Esophagus squamous epithelium (tissue), 5 donors: ENCODE measurements around the gene SHISA5. TPM values are rescaled to one million over a fixed set of nuclear protein-coding genes. Genes with fewer than 3 reads are reported as not detected.
"Not testable (repeated sequence)": the region's sequence is repeated elsewhere in the genome, so short reads cannot be mapped to it uniquely, and the experiment has no call there.

Experiments used
- DNase-seq: peaks from one replicate; lab custom pipeline; 2025; lab: John Stamatoyannopoulos, UW
- H3K27ac ChIP-seq, 4 donors: fragments of 200-600 bp; sonication (generic); one replicate each; pipeline ENCODE4 v1.5.1; 2016 to 2019; ENCODE audit warnings: mild to moderate bottlenecking in 1 of 4
- H3K27me3 ChIP-seq, 4 donors: fragments of 200-600 bp; sonication (generic); 1 replicate in 3 of 4; 2 replicates in 1 of 4; pipeline versions ENCODE4 v1.5.1 to v1.6.0; 2017 to 2021; ENCODE audit warnings: antibody characterized with exemption in 1 of 4
- H3K36me3 ChIP-seq, 3 donors: fragments of 200-600 bp; sonication (generic); one replicate each; pipeline ENCODE4 v1.5.1; 2016 to 2019
- H3K4me1 ChIP-seq, 3 donors: fragments of 200-600 bp; sonication (generic); one replicate each; pipeline ENCODE4 v1.5.1; 2017 to 2019
- H3K4me3 ChIP-seq, 4 donors: fragments of 200-600 bp; sonication (generic); 1 replicate in 3 of 4; 2 replicates in 1 of 4; pipeline ENCODE4 v1.5.1; 2016 to 2019; ENCODE audit warnings: mild to moderate bottlenecking in 2 of 4, moderate library complexity in 1 of 4
- H3K9me3 ChIP-seq, 3 donors: fragments of 200-600 bp; sonication (generic); one replicate each; pipeline ENCODE4 v1.5.1; 2016 to 2019
- CTCF ChIP-seq, 6 experiments: fragments of 450-650 bp in 4 of 6; fragments of 200-600 bp in 2 of 6; sonication (generic) in 2 of 6; IDR thresholded peaks; one replicate each; pipeline ENCODE4 v1.5.1; 2016 to 2019; ENCODE audit warnings: antibody characterized with exemption in 6 of 6, mild to moderate bottlenecking in 4 of 6, moderate library complexity in 4 of 6
- POLR2A ChIP-seq, 4 donors: fragments of 450-650 bp; IDR thresholded peaks; one replicate each; pipeline ENCODE4 v1.6.1; 2017; ENCODE audit warnings: antibody characterized with exemption in 4 of 4, mild to moderate bottlenecking in 4 of 4, moderate library complexity in 3 of 4
- WGBS, 2 donors: methylation state at CpG; one replicate each; pipeline ENCODE4 v1.1.5; 2018; 5-methylcytosine and 5-hydroxymethylcytosine counted together
- intact Hi-C: fragments of 100-400 bp; cut with DNase I; formaldehyde crosslinking; loops from one replicate; pipeline ENCODE4 v1.15.0; 2022
- total RNA-seq, 4 donors: library from RNA; depleted of rRNA; stranded (reverse); fragments of >200 nt; gene quantifications; one replicate each; pipeline ENCODE4 v1.1.0, GENCODE V29; 2016
- donor health status: DM: yes; HTN: yes; CAD: no.

SHISA5 gene
- total RNA-seq, 4 donors from 2014 or later: 71.8 to 138 (median 115) TPM

GRCh38 chr3:48463703-48464102 is 40.3 kb downstream of the SHISA5 start:
- no peak for TF ChIP-seq POLR2A (IDR thresholded peaks at IDR 0.05)
- TF ChIP-seq CTCF (IDR thresholded peaks at IDR 0.05): no peak
- Histone ChIP-seq H3K9me3 (no peaks in the 10 kb centered on the region), H3K36me3 (peaks cover 15 to 80% (median 39%) of the 10 kb centered on the region in 3 donors), H3K27me3 (no peaks in the 10 kb centered on the region), H3K4me3 (no peak overlapping the region), H3K4me1 (peaks cover 36 to 53% (median 41%) of the 10 kb centered on the region in 3 donors), H3K27ac (peak overlapping the region in 2 of 4 donors; percentile 1 to 99)
- DNase-seq: no peak
- intact Hi-C loops: loop anchor here (5.0 kb wide), 1 partner anchor 89 kb away; no protein-coding TSS in a partner anchor
- WGBS, 2 donors: 86% methylated on average over 1 of the region's 9 CpGs; no CpG with 5 or more reads in 1 of the 2 donors

DNA sequence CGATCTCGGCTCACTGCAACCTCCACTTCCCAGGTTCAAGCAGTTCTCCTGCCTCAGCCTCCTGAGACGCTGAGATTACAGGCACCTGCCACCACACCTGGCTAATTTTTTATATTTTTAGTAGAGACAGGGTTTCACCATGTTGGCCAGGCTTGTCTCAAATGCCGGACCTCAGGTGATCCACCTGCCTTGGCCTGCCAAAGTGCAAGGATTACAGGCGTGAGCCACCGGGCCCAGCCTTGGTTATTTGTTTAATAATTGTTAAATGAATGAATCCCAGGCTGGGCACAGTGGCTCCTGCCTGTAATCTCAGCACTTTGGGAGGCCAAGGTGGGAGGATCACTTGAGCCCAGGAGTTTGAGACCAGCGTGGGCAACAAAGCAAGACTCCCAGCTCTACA is 42.2 kb downstream of the SHISA5 start:
- not testable (repeated sequence) for H3K4me3 ChIP-seq, H3K27me3 ChIP-seq, H3K9me3 ChIP-seq, DNase-seq, H3K27ac ChIP-seq
- WGBS, 2 donors: 69 to 84% methylated on average over 7 of the region's 7 CpGs
- Histone ChIP-seq H3K36me3 (peaks cover 0 to 80% (median 39%) of the 10 kb centered on the region in 3 donors), H3K4me1 (peaks cover 16 to 33% (median 21%) of the 10 kb centered on the region in 3 donors)
- intact Hi-C loops: loop anchor here (5.0 kb wide), 1 partner anchor 91 kb away; no protein-coding TSS in a partner anchor

DNA sequence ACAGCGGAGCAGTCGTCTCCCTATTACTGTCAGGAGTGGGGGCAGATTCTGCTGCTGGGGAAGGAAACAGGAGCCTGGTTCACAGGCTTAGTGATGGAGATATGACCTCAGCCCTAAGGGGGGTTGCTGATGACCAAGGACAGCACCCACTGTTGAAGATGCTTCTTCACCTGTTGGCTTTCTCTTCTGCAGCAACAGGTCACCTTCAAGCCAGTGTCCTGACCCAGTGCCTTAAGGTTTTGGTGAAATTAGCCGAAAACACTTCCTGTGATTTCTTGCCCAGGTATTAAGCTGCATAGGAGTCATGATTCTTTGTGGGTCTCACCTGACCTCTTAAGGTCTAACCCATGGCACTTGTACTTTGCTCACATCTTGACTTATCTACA is 43.5 kb downstream of the SHISA5 start:
- Histone ChIP-seq H3K4me3 (no peak overlapping the region), H3K4me1 (peaks cover 10 to 21% (median 15%) of the 10 kb centered on the region in 3 donors), H3K36me3 (peaks cover 0 to 92% (median 39%) of the 10 kb centered on the region in 3 donors), H3K27ac (no peak overlapping the region), H3K9me3 (no peaks in the 10 kb centered on the region), H3K27me3 (no peaks in the 10 kb centered on the region)
- no peak for TF ChIP-seq POLR2A (IDR thresholded peaks at IDR 0.05)
- 63 to 80% methylated on average over 2 to 3 of the region's 3 CpGs for WGBS, 2 donors
- intact Hi-C loops: loop anchor here (5.0 kb wide), 1 partner anchor 92 kb away; no protein-coding TSS in a partner anchor
- no peak for DNase-seq

- Histone ChIP-seq H3K27me3 (no peaks in the 10 kb centered on the region), H3K4me3 (no peak overlapping the region), H3K27ac (peak overlapping the region in 1 of 4 donors; percentile 15), H3K36me3 (peaks cover 0 to 97% (median 42%) of the 10 kb centered on the region in 3 donors), H3K4me1 (peaks cover 5 to 15% (median 10%) of the 10 kb centered on the region in 3 donors), H3K9me3 (no peaks in the 10 kb centered on the region)
- 57 to 58% methylated on average over 4 to 6 of the region's 7 CpGs for WGBS, 2 donors
- no peak for TF ChIP-seq CTCF (IDR thresholded peaks at IDR 0.05)
- no peak for TF ChIP-seq POLR2A (IDR thresholded peaks at IDR 0.05)
- intact Hi-C loops: loop anchor here (5.0 kb wide), 1 partner anchor 92 kb away; no protein-coding TSS in a partner anchor
- DNase-seq: no peak
Observed at GRCh38 chr3:48459773-48460516, 44.0 kb downstream of the SHISA5 start.

DNA sequence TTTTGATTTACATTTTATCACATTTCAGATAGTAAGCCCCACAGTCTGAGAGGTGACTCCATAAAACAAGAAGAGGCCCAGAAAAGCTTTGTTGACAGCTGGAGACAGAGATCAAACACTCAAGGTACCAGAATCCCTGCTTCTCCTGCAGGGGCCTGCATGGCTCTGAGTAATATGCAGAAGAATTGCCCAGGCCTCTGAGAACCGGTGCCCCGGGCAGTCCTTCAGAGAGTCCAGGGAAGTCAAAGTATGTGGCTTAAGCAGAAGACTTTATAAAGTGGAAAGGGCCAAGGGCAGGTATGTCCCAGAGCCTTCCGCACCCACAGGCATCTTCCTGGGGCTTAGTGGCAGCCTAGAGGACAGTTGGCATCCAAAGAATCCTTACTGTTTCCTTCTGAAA is 44.6 kb downstream of the SHISA5 start:
- intact Hi-C loops: no loop called here
- WGBS, 2 donors: 33 to 44% methylated on average over 1 to 3 of the region's 3 CpGs
- Histone ChIP-seq H3K27me3 (no peaks in the 10 kb centered on the region), H3K4me3 (no peak overlapping the region), H3K27ac (peak overlapping the region in 1 of 4 donors; percentile 15), H3K36me3 (peaks cover 0 to 97% (median 40%) of the 10 kb centered on the region in 3 donors), H3K4me1 (peaks cover 0 to 9% (median 7%) of the 10 kb centered on the region in 3 donors), H3K9me3 (no peaks in the 10 kb centered on the region)
- no peak for DNase-seq
- TF ChIP-seq POLR2A (IDR thresholded peaks at IDR 0.05) (no peak), CTCF (IDR thresholded peaks at IDR 0.05) (no peak)

GRCh38 chr3:48456456-48456855 is 47.5 kb downstream of the SHISA5 start:
- H3K27me3 ChIP-seq: no peaks in the 10 kb centered on the region
- no peak overlapping the region for H3K4me3 ChIP-seq
- peaks cover 0 to 100% (median 35%) of the 10 kb centered on the region in 3 donors for H3K36me3 ChIP-seq
- no peak for DNase-seq
- TF ChIP-seq CTCF (IDR thresholded peaks at IDR 0.05) (no peak), POLR2A (IDR thresholded peaks at IDR 0.05) (no peak)
- peaks cover 0 to 8% (median 7%) of the 10 kb centered on the region in 3 donors for H3K4me1 ChIP-seq
- 100% methylated on average over 1 of the region's 1 CpG; no CpG with 5 or more reads in 1 of the 2 donors for WGBS, 2 donors
- H3K9me3 ChIP-seq: no peaks in the 10 kb centered on the region
- no peak overlapping the region for H3K27ac ChIP-seq
- intact Hi-C loops: no loop called here
